ENCODE results near the gene CCDC178. TPM values are rescaled to one million over a fixed set of nuclear protein-coding genes. Genes with fewer than 3 reads are reported as not detected.

CCDC178 gene
- total RNA-seq, 1 donor from 2014 or later = not detected

DNA sequence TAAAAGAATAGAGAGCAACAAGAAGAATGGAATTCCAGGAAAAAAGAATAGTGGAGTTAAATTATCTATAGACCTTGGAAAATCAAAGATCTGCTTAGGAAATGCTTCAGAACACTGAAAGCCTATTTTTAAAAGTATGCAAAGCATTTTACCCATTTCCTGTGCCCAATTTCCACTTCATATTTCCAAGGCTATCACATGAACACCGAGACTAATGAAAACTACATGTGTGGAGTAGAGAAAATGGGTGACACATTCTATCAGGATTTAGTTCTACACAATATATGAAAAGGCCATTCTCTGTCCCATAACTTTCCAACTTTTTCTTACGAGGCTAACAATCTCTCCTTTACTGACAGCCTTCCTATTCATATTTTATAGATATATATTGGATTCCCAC lies 279.4 kb downstream of the CCDC178 start:
- Mint-ChIP-seq H3K9me3 (ENCODE audit: unreplicated experiment) (no peaks in the 10 kb centered on the region), H3K4me3 (ENCODE audit: unreplicated experiment) (no peak overlapping the region), H3K4me1 (ENCODE audit: unreplicated experiment) (peaks cover 15% of the 10 kb centered on the region), H3K27ac (ENCODE audit: unreplicated experiment) (no peak overlapping the region), H3K36me3 (ENCODE audit: unreplicated experiment) (no peaks in the 10 kb centered on the region), H3K27me3 (ENCODE audit: unreplicated experiment) (no peaks in the 10 kb centered on the region)
- DNase-seq (ENCODE audit: extremely low spot score, unreplicated experiment) = no peak
- TF ChIP-seq, protein P1, sequence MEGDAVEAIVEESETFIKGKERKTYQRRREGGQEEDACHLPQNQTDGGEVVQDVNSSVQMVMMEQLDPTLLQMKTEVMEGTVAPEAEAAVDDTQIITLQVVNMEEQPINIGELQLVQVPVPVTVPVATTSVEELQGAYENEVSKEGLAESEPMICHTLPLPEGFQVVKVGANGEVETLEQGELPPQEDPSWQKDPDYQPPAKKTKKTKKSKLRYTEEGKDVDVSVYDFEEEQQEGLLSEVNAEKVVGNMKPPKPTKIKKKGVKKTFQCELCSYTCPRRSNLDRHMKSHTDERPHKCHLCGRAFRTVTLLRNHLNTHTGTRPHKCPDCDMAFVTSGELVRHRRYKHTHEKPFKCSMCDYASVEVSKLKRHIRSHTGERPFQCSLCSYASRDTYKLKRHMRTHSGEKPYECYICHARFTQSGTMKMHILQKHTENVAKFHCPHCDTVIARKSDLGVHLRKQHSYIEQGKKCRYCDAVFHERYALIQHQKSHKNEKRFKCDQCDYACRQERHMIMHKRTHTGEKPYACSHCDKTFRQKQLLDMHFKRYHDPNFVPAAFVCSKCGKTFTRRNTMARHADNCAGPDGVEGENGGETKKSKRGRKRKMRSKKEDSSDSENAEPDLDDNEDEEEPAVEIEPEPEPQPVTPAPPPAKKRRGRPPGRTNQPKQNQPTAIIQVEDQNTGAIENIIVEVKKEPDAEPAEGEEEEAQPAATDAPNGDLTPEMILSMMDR (IDR thresholded peaks at IDR 0.05) = no peak

DNA sequence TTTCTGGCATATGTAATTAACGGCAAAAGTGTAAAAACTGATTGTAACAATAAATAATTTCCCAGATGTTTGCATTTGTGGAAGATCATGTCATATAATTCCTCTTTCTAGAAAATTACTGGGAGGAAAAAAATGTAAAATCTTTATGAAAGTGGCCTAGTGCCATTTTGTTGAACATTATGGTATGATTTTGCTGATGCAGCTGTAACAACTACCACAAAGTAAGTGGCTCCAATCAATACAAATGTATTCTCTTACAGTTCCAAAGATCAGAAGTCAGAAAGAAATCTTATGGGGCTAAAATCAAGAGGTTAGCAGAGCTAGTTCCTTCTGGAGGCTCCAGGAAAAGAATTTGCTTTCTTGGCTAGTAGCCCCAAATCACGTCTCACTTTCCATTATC lies 281.4 kb downstream of the CCDC178 start:
- Mint-ChIP-seq H3K36me3 (ENCODE audit: unreplicated experiment) (no peaks in the 10 kb centered on the region), H3K4me3 (ENCODE audit: unreplicated experiment) (no peak overlapping the region), H3K4me1 (ENCODE audit: unreplicated experiment) (peaks cover 15% of the 10 kb centered on the region), H3K27ac (ENCODE audit: unreplicated experiment) (no peak overlapping the region), H3K9me3 (ENCODE audit: unreplicated experiment) (no peaks in the 10 kb centered on the region), H3K27me3 (ENCODE audit: unreplicated experiment) (no peaks in the 10 kb centered on the region)
- TF ChIP-seq, protein P1 (IDR thresholded peaks at IDR 0.05) = no peak
- DNase-seq (ENCODE audit: extremely low spot score, unreplicated experiment) = no peak

DNA sequence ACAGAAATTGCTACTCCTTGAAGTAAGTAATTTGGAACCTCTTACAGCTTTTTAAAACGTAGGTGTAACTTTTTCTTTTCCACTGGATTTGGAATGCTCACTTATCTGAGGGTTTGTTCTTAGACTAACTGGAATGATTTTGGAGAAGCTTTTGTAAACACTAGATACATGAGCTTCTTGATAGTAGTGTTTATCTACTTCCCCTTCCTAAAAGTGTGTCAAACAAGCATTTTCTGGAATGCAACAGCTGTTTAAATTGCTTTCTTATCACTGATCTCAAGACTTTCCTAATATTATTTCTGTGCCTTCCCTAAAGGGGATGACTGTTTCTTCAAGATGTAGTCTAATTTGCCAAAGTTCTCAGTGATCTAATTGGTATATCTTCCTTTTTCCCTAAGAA lies 282.6 kb downstream of the CCDC178 start:
- Mint-ChIP-seq H3K27me3 (ENCODE audit: unreplicated experiment) (no peaks in the 10 kb centered on the region), H3K27ac (ENCODE audit: unreplicated experiment) (no peak overlapping the region), H3K36me3 (ENCODE audit: unreplicated experiment) (no peaks in the 10 kb centered on the region)

DNA sequence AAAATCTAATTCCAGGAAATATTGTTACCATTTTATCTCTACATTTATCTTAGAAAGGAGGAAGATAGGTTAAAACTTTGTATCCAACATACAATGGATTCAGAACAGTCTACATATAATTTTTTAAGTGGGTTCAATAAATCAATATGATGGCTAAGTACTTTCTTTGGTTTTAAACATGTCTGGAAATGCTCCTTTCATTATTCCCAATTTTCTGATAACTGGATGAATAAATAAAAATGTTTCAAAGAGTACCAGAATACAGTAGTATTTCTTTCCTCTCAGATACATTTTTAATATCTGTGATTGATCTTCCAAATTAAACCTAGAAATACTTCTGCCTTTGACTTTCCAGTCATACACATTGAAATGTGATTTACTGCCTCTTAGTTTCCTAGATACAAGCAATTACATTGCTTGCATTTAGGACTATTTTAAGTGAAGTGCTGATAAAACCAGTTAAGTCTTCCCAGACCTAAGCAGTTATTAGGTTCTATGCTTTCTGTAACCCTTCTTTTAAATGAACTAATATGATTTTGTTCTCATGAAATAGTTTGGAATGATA lies 283.5 kb downstream of the CCDC178 start:
- H3K36me3 Mint-ChIP-seq (ENCODE audit: unreplicated experiment) = no peaks in the 10 kb centered on the region
- no peaks in the 10 kb centered on the region for H3K27me3 Mint-ChIP-seq (ENCODE audit: unreplicated experiment)
- H3K9me3 Mint-ChIP-seq (ENCODE audit: unreplicated experiment) = no peaks in the 10 kb centered on the region
- peaks cover 15% of the 10 kb centered on the region for H3K4me1 Mint-ChIP-seq (ENCODE audit: unreplicated experiment)
- DNase-seq (ENCODE audit: extremely low spot score, unreplicated experiment) = no peak
- TF ChIP-seq, protein P1 (IDR thresholded peaks at IDR 0.05) = no peak
- no peak overlapping the region for H3K27ac Mint-ChIP-seq (ENCODE audit: unreplicated experiment)
- no peak overlapping the region for H3K4me3 Mint-ChIP-seq (ENCODE audit: unreplicated experiment)

More for the DNA sequence above, 282.6 kb downstream of the CCDC178 start:
- H3K9me3 Mint-ChIP-seq (ENCODE audit: unreplicated experiment) = no peaks in the 10 kb centered on the region
- TF ChIP-seq, protein P1 (IDR thresholded peaks at IDR 0.05) = no peak
- peaks cover 15% of the 10 kb centered on the region for H3K4me1 Mint-ChIP-seq (ENCODE audit: unreplicated experiment)
- no peak overlapping the region for H3K4me3 Mint-ChIP-seq (ENCODE audit: unreplicated experiment)
- no peak for DNase-seq (ENCODE audit: extremely low spot score, unreplicated experiment)

DNA sequence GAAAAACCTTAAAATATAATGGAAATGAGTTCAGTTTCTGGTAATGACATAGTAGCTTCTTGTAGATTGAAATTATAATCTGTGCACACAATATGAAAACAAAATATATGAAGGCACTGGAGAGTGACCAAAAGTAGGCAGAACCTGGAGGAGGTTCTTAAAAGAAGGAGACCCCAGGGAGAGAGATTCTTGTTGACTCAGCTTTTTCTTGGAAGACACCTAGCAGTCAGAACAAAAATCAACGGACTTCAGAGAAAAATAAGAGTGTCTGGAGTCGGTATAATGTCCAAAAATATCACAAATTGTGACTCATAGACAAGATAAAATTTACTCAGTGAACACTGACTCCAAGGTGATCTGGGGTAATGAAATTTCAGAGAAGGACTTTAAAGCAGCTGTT lies 286.5 kb downstream of the CCDC178 start:
- DNase-seq (ENCODE audit: extremely low spot score, unreplicated experiment) = no peak
- Mint-ChIP-seq H3K36me3 (ENCODE audit: unreplicated experiment) (no peaks in the 10 kb centered on the region), H3K9me3 (ENCODE audit: unreplicated experiment) (peaks cover 4% of the 10 kb centered on the region), H3K27me3 (ENCODE audit: unreplicated experiment) (no peaks in the 10 kb centered on the region), H3K4me1 (ENCODE audit: unreplicated experiment) (peaks cover 8% of the 10 kb centered on the region), H3K4me3 (ENCODE audit: unreplicated experiment) (no peak overlapping the region), H3K27ac (ENCODE audit: unreplicated experiment) (no peak overlapping the region)
- TF ChIP-seq, protein P1 (IDR thresholded peaks at IDR 0.05) = no peak
